ENCODE measurements around the gene KCTD8. TPM values are rescaled to one million over a fixed set of nuclear protein-coding genes. Genes with fewer than 3 reads are reported as not detected.

The KCTD8 gene
- polyA plus RNA-seq, 1 donor from 2014 or later, result 0.71 TPM

- no peak overlapping the region for H3K27ac ChIP-seq (ENCODE audit: low read length)
- H3K9me3 ChIP-seq (ENCODE audit: low read length), result no peaks in the 10 kb centered on the region
- H3K9me2 ChIP-seq (ENCODE audit: insufficient read depth, low read length), result no peaks in the 10 kb centered on the region
- no peaks in the 10 kb centered on the region for H3K36me3 ChIP-seq (ENCODE audit: insufficient read depth, low read length)
- H3K4me2 ChIP-seq (ENCODE audit: low read length), result no peak overlapping the region
- H3F3A ChIP-seq (ENCODE audit: insufficient read depth, low read length, poor library complexity, severe bottlenecking), result no peaks in the 10 kb centered on the region
- no peaks in the 10 kb centered on the region for H3K27me3 ChIP-seq (ENCODE audit: insufficient read depth, low read depth, low read length)
- H3K9ac ChIP-seq (ENCODE audit: low read length), result no peak overlapping the region
- TF ChIP-seq POLR2AphosphoS5 (IDR thresholded peaks at IDR 0.05) (no peak), REST (IDR thresholded peaks at IDR 0.05; ENCODE audit: borderline replicate concordance) (no peak), EP300 (conservative IDR thresholded peaks at IDR 0.05; ENCODE audit: poor library complexity, severe bottlenecking) (no peak), MXI1 (conservative IDR thresholded peaks at IDR 0.05; ENCODE audit: poor library complexity, severe bottlenecking) (no peak)
- no peak overlapping the region for H2AFZ ChIP-seq (ENCODE audit: low read depth, low read length)
- no peaks in the 10 kb centered on the region for H4K20me1 ChIP-seq (ENCODE audit: insufficient read depth)
- no peaks in the 10 kb centered on the region for H3K79me2 ChIP-seq (replicated peaks; ENCODE audit: insufficient read depth, low read length)
- H3K4me3 ChIP-seq (ENCODE audit: low read length), result no peak overlapping the region
Observed at GRCh38 chr4:44162538-44163270, 285.9 kb downstream of the KCTD8 start.

DNA sequence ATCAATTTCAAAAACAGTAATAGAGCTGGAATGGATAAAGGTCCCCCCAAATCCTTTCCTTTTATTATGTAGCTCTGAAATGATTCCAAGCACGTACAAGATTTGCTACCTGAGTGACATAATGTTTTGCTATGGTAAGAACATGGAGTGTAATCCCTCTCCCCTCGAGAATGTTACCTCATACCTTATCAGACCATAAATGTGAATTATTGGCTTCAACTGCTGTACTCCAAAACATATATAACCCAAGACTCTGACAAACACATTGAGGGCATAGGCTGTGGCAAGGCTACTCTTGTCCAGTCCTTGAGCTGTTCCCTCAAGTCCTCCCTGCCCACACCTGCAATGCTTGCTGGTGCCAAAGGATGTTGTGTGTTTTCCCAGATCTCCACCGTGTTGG, 286.9 kb downstream of the KCTD8 start:
- Histone ChIP-seq H3K79me2 (replicated peaks; ENCODE audit: insufficient read depth, low read length) (no peaks in the 10 kb centered on the region), H3K27me3 (ENCODE audit: insufficient read depth, low read depth, low read length) (no peaks in the 10 kb centered on the region), H4K20me1 (ENCODE audit: insufficient read depth) (no peaks in the 10 kb centered on the region), H3K36me3 (ENCODE audit: insufficient read depth, low read length) (no peaks in the 10 kb centered on the region), H3K4me2 (ENCODE audit: low read length) (no peak overlapping the region), H3F3A (ENCODE audit: insufficient read depth, low read length, poor library complexity, severe bottlenecking) (no peaks in the 10 kb centered on the region), H2AFZ (ENCODE audit: low read depth, low read length) (no peak overlapping the region), H3K27ac (ENCODE audit: low read length) (no peak overlapping the region), H3K9me3 (ENCODE audit: low read length) (no peaks in the 10 kb centered on the region), H3K9me2 (ENCODE audit: insufficient read depth, low read length) (no peaks in the 10 kb centered on the region), H3K4me3 (ENCODE audit: low read length) (no peak overlapping the region), H3K9ac (ENCODE audit: low read length) (no peak overlapping the region)
- no peak for TF ChIP-seq EZH2 (IDR thresholded peaks at IDR 0.05; ENCODE audit: borderline replicate concordance, insufficient read depth, low read length, poor library complexity, severe bottlenecking)
- TF ChIP-seq RAD21 (conservative IDR thresholded peaks at IDR 0.05), result no peak

DNA sequence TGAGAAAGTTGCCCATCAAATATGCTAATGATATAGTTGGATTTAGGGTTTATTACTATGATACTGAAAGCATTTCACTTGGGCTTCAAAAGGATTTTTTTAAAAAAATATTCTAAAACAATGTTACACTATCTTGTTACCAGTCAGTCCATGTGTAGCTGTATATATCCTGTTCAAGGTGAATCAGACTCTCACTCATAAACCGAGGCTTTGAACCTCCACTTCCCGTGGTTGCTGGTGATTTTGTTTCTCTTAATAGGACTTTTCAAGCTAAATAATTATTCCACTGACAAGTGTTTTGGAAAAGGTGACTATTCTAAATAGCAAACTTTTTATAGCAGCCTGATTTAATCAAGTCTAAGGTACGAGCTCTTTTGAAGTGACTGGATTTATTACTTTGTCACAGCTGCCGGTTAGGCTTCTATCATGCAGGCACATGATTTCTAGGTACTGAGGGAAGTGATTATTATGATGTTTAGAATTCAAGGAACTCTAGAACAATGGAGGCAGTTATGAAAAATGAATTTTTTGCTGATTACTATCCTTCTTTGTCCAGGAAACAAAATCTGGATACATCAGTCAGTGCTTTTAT, 287.7 kb downstream of the KCTD8 start:
- TF ChIP-seq SMC3 (conservative IDR thresholded peaks at IDR 0.05; ENCODE audit: poor library complexity), result no peak
- no peak for TF ChIP-seq MXI1 (conservative IDR thresholded peaks at IDR 0.05; ENCODE audit: poor library complexity, severe bottlenecking)
- no peak for TF ChIP-seq EZH2 (IDR thresholded peaks at IDR 0.05; ENCODE audit: borderline replicate concordance, insufficient read depth, low read length, poor library complexity, severe bottlenecking)
- no peak for TF ChIP-seq TAF1 (IDR thresholded peaks at IDR 0.05; ENCODE audit: low read depth)
- TF ChIP-seq POLR2AphosphoS5 (IDR thresholded peaks at IDR 0.05), result no peak
- TF ChIP-seq REST (IDR thresholded peaks at IDR 0.05; ENCODE audit: borderline replicate concordance), result no peak
- no peak for TF ChIP-seq EP300 (conservative IDR thresholded peaks at IDR 0.05; ENCODE audit: poor library complexity, severe bottlenecking)
- TF ChIP-seq RAD21 (conservative IDR thresholded peaks at IDR 0.05), result no peak
- TF ChIP-seq, protein P1, sequence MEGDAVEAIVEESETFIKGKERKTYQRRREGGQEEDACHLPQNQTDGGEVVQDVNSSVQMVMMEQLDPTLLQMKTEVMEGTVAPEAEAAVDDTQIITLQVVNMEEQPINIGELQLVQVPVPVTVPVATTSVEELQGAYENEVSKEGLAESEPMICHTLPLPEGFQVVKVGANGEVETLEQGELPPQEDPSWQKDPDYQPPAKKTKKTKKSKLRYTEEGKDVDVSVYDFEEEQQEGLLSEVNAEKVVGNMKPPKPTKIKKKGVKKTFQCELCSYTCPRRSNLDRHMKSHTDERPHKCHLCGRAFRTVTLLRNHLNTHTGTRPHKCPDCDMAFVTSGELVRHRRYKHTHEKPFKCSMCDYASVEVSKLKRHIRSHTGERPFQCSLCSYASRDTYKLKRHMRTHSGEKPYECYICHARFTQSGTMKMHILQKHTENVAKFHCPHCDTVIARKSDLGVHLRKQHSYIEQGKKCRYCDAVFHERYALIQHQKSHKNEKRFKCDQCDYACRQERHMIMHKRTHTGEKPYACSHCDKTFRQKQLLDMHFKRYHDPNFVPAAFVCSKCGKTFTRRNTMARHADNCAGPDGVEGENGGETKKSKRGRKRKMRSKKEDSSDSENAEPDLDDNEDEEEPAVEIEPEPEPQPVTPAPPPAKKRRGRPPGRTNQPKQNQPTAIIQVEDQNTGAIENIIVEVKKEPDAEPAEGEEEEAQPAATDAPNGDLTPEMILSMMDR (IDR thresholded peaks at IDR 0.05; ENCODE audit: poor library complexity, severe bottlenecking), result no peak
- Histone ChIP-seq H3K9me2 (ENCODE audit: insufficient read depth, low read length) (no peaks in the 10 kb centered on the region), H3K27me3 (ENCODE audit: insufficient read depth, low read depth, low read length) (no peaks in the 10 kb centered on the region), H3K4me3 (ENCODE audit: low read length) (no peak overlapping the region), H3K9me3 (ENCODE audit: low read length) (no peaks in the 10 kb centered on the region), H3K4me2 (ENCODE audit: low read length) (no peak overlapping the region), H3K27ac (ENCODE audit: low read length) (no peak overlapping the region), H3K79me2 (replicated peaks; ENCODE audit: insufficient read depth, low read length) (no peaks in the 10 kb centered on the region), H4K20me1 (ENCODE audit: insufficient read depth) (no peaks in the 10 kb centered on the region), H3K9ac (ENCODE audit: low read length) (no peak overlapping the region), H3K36me3 (ENCODE audit: insufficient read depth, low read length) (no peaks in the 10 kb centered on the region), H3F3A (ENCODE audit: insufficient read depth, low read length, poor library complexity, severe bottlenecking) (no peaks in the 10 kb centered on the region), H2AFZ (ENCODE audit: low read depth, low read length) (no peak overlapping the region)
